HCEC 1CT (cell line): ENCODE data around the gene NCDN.

ENCODE experiments used
- DNase-seq: peaks from one replicate; pipeline ENCODE4 v3.0.0-alpha.2; 2017

Gene NCDN

DNA sequence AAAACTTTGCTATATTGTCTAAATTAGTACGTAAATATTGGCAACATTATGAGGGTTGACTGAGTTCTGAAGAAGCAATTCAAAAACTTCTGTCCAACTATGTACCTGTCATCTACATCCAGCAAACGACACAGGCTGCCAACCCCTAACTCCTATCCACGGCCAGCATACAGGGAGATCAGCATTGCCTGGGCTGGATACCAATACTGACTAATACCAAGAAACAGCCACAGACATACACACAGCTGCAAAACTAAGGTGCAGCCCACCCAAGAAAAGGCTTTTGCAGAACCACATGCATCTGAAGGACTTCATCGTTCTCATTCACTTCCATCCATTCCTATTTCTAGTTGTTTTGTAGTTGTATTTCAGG is 2.4 kb upstream of the NCDN start:
- peak; percentile 20 for DNase-seq

DNA sequence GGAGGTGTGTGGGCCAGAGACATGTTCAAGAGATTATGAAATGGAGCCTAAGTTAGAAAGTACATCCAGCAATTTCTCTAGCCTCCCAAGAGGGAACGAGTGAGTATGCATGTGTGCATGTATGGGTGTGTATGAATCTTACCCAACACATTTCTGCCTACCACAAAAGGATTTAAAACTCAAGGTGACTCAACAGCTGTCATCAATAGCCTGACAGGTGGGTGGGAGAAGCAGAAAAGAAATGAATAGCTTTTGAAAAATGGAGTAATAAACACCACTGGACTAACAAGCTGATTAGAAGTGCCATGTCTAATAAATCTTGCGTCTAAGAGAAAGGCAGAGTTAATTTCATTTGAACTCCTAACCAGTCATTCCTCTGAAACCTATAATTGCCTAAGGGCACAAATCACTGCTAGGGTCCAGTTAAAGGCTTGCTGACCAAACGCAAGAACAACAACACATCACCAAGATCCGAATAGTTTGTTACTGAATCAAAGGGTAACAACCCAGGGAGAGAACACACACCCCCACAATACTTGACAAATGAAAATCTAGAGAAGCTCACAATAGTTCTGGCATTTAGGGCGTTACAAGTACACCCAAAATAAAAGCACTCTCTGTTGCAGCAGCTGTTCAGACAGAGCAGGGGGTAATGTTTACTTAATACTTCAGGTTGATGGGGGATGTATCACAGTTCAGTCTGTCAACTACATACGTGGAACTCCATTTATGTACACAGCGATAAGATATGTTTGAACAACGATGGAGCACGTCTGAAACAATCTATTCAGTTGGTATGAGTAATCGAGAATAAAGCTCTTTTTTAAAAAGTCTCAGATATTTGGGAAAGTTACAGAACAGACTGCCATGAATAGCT is 1.8 kb upstream of the NCDN start:
- DNase-seq, result peak; percentile 82

DNA sequence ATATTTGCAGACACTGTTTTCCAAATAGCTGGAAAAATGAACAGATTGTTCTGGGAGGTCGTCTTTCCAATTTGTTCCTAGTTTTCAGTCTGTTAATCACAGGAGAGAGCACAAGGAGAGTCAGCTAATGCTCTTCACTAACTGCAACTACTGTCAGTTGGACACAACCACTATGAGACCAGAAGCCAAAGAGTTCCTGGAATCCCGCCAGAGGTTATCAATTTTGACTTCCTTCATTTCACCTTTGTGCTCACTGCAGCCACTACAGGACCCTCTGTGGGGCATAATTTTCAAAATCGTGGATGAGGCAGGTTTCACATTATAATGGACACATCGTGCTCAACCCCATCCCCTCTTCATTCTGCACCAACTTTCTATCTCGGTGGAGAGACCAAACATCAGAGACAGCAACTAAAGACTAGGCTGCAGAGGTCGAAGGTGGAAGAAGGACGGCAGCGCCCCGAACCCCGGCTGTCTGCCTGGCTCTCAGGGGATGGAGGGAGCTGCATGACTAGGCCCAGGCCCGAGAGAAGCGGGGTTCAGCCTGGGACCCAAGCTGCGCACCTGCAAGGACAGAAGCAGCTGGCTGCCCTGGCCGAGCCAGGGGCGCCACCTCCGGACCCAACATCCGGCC is 998 bp upstream of the NCDN start:
- DNase-seq, result no peak

DNA sequence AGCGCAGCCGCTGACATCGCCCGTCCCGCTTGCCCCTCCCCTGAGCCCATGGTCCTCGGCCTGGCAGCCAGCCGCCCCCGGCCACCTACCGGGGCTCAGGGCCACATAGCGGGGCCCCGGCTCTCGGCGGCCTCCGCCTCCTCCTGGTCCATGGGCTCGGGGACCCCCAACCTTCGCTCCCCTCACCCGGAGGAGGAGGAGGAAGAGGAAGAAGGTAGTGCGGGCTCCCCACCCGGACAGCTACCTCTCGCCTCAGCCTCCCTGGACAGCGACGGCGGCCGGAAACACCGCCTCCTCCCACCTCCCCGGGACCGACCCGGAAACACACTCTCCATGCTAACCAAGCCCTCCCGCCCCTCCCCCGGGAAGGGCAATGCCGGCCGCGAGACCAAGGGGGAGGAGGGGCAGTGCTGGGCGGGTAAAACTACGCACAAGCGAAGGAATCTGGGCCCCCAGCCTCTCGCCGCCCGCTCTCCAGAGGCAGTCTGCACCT is 435 bp upstream of the NCDN start, which contains the start of gene KIAA0319L:
Gene KIAA0319L, minus strand, starts transcription at position 286 of the 493 bp plus-strand sequence. CDS start 2,912 bp downstream, outside the sequence.
- DNase-seq, result peak; percentile 80

DNA sequence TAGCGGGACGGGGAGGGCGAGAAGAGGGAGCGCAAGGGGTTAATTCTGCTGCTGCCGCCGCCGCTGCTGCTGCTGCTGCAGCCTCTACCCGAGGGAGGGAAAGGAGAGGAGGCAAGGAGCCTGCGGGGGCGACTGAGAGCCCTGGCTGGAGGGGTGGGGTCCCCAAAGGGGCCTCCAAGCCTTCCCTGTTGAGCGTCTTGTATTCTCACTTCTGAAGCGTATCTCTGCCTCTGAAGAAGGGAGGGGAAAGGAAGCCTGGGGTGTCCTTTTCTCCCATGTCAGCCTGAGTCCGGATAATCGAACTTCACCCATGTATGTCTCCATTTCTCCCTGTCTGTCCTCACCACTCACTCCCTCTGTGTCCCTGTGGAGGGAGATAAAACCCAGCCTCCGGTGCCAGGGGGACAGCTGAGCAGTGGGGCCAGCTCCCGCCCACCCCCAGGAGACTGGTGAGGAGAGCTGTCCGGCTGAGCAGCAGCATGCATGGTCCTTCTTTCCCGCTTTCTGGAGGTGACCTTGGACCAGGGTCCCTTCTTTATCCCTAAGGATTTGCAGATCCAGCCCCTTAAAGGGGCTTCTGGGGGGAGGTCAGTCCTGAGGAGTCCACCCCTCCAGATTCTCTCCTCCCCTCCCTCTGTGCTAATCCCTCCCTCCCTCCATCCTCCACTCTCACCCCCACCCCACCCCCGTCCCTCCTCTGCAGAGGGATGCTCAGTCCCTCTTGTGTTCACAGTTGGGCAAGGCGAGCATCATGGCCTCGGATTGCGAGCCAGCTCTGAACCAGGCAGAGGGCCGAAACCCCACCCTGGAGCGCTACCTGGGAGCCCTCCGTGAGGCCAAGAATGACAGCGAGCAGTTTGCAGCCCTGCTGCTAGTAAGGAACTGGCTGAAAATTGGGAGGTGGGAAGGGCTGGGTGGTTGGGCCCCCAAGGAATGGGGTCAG is 1.0 kb downstream of the NCDN start:
- DNase-seq, result no peak

DNA sequence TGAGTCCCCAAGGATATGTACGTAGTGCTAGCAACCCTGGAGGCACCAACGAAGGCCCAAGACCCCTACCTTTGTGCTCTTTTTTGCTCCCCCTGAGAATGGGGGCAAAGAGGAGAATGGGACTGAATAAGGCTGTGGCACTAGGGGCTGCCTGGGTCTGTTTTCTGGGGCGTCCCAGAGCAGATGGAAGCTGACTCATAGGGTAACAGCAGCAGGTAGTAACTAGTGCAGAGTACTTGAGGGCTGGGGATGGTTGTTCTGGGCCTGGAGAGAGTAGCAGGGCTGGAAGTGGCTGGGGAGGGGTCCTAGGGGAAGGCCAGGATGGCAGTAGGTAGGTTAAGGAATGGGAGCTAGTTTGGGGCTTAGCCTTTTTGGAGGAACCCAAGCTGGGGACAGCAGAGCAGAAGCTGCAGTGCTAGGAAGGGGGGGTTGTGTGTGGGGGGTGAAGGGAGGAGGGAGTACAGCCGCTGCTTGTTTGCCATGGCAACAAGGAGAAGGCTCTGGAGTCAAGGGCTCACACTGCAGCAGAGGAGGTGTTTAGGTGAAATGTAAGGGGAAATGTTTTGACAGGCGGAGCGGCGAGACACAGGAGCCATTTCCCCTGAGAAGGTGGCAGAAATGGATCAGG is 1.8 kb downstream of the NCDN start:
- no peak for DNase-seq

DNA sequence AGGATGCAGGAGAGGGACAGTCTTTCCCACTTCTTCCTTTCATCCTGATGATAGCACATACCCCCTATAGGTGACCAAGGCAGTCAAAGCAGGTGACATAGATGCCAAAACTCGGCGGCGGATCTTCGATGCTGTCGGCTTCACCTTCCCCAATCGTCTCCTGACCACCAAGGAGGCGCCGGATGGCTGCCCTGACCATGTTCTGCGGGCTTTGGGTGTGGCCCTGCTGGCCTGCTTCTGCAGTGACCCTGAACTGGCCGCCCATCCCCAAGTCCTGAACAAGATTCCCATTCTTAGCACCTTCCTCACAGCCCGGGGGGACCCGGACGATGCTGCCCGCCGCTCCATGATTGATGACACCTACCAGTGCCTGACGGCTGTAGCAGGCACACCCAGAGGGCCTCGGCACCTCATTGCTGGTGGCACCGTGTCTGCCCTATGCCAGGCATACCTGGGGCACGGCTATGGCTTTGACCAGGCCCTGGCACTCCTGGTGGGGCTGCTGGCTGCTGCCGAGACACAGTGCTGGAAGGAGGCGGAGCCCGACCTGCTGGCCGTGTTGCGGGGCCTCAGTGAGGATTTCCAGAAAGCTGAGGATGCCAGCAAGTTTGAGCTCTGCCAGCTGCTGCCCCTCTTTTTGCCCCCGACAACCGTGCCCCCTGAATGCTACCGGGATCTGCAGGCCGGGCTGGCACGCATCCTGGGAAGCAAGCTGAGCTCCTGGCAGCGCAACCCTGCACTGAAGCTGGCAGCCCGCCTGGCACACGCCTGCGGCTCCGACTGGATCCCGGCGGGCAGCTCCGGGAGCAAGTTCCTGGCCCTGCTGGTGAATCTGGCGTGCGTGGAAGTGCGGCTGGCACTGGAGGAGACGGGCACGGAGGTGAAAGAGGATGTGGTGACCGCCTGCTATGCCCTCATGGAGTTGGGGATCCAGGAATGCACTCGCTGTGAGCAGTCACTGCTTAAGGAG is 2.9 kb downstream of the NCDN start:
- no peak for DNase-seq

DNA sequence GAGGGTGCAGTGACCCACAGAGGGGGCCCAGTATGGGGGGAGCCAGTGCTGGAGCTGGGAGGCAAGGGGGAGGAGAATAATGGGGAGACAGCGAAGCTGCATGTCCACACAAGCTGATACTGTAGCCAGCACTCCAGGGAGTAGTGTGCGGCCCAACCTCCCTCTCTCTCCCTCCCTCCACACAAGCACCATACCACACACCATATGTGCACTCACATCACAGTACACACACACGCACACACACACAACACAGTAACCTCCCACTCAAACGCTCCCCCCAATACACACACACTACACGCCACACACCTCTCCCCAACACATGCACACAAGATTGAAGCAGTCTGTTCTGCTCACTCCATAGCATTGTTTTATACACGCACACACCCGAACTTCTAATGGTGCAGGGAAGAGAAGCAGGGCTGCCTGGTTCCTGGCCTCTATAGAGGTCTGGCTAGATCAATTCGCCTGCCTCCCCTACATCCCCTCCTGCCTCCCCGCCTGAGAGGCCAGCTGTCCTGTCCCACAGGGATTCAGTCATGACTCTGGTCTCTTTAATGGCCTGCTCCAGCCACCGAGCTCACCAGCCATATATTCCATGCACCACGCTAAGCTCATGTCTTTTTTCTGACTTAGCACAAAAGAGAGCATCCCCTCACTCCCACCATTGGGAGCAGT is 3.8 kb downstream of the NCDN start:
- no peak for DNase-seq

DNA sequence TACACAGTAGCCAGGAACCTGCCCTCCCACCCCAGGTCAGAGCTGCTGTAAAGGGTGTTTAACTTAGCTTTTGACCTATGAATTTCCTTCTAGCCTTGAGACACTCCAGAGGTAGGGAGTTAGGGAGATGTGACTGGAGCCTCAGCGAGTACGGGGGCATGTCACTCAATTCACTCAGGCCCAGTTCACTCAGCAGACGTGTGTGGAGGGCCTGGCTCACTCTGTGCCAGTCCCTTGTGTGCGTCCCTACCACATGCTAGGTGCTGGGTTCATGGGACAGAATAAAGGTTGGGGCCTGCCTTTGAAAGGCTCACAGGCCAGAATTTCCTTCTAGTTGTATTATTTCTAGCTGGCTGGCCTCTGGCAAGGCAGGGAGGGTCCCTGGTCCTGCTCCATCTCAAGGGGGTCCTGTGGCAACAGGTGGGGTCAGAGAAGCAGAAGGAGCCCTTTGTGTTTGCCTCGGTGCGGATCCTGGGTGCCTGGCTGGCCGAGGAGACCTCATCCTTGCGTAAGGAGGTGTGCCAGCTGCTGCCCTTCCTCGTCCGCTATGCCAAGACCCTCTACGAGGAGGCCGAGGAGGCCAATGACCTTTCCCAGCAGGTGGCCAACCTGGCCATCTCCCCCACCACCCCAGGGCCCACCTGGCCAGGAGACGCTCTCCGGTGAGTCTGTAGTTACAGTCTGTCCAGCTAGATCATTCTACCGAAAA is 4.5 kb downstream of the NCDN start:
- no peak for DNase-seq

DNA sequence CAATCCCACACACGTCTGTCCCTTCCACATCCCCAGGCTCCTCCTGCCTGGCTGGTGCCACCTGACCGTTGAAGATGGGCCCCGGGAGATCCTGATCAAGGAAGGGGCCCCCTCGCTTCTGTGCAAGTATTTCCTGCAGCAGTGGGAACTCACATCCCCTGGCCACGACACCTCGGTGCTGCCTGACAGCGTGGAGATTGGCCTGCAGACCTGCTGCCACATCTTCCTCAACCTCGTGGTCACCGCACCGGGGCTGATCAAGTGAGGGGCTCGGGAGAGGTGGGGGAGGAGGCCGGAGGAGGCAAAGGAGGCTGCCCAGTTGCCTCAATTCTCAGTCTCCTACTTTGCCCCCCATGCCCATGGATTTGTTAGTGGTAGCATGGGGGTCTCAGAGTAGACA is 5.6 kb downstream of the NCDN start:
- DNase-seq, result no peak

DNA sequence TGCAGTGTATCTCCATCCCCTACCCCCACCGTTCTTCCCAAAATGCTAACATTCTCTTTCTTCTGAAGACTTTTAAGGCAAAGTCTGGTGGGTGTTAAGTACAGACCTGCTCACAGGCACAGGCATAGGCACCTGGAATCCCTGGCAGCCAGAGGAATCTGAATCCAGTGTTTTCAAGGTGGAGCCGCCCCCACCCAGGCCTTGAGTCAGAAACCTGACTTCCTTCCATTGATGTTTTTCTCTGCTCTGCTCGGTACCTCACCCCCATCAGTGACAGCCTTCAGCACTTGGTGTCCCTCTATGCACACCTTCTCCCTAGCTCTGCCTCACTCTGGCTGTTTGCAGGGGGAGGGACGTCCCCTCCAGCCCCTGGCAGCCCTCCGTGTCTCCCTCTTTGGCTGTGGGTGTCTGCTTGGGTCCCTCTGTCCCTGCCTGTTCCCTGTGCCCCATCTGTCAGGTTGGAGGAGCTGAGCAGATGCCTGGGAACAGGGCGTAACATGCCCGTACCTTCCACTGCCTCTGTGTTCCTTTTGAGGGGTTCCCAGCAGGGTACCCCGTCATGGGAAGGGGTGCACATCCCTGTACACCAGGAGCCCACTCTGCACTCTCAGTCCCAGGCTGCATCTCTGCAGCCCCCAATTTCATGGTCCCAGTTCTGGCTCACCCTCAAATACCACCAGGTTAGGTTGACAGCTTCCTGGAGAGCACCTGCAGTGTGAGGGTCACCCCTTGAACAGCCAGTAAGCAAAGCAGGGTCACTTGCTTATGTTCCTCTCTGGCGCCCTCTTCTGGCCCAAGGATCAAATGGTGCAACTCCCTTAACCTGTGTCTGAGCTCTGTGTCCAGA is 6.7 kb downstream of the NCDN start:
- DNase-seq, result peak; percentile 61

DNA sequence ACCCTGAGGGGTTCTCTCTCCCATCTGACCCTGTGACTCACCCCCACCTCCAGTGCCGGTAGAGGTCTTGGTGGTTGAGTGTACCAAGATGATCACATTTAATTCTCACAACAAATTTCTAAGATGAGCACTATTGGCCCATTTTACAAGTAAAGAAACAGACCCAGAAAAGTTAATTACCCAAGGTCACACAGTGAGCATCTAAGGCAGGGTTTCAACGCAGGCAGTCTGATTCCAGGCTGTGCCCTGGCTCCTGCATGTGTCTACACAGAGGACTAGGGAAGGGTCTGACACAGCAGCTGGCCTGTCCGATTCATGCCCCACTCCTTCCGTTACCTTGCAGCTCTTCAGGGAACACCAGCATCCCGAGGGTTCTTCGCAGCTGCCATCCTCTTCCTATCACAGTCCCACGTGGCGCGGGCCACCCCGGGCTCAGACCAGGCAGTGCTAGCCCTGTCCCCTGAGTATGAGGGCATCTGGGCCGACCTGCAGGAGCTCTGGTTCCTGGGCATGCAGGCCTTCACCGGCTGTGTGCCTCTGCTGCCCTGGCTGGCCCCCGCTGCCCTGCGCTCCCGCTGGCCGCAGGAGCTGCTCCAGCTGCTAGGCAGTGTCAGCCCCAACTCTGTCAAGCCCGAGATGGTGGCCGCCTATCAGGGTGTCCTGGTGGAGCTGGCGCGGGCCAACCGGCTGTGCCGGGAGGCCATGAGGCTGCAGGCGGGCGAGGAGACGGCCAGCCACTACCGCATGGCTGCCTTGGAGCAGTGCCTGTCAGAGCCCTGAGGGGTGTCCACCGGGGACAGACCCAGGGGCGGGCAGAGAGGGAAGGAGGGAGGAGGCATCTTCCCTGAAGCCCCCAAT is 7.5 kb downstream of the NCDN start:
- no peak for DNase-seq

DNA sequence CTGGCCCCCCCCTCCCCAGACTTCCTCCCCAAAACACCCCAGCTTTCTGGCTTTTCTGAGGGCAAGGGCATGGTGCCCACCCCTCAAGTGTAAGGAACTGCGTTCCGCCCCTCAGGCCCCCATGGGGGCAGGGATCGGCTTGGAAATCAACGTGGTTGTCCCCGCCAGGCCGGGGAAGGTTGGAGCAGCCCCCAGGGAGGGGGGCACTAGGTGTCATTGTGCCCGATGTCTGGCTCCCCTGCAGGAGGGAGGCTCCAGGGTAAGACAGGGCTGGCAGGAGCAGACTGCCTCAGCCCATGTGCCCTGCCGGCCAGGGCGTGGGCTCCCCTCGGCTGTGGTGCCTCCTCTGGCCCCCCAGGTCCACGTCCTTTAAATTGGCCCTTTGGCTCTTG is 8.1 kb downstream of the NCDN start:
- DNase-seq, result no peak

DNA sequence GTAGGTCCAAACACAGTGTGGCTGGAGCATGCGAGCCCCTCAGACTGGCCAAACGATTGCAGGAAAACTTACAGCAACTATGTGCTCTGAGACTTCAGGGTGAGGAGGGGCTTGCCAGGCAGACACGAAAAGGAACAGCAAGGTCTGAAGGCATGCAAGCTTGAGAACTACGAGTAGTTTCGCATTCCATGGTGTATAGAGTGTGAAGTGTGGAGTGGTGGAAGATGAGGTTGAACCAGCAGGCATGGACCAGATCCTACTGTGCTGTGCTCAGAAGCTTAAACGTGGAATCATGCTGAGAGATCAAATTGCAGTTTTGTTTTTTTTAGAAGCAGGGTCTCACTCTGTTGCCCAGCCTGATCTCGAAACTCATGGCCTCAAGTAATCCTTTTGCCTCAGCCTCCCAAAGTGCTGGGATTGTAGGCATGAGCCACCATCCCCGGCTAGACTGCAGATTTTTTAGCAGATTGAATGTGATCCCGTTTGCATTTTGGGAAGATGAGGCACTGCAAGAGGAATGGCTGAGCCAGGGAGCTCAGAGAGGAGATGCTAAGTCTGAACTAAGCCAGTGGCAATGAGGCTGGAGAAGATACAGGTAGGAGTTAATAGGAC is 10.5 kb downstream of the NCDN start:
- no peak for DNase-seq

DNA sequence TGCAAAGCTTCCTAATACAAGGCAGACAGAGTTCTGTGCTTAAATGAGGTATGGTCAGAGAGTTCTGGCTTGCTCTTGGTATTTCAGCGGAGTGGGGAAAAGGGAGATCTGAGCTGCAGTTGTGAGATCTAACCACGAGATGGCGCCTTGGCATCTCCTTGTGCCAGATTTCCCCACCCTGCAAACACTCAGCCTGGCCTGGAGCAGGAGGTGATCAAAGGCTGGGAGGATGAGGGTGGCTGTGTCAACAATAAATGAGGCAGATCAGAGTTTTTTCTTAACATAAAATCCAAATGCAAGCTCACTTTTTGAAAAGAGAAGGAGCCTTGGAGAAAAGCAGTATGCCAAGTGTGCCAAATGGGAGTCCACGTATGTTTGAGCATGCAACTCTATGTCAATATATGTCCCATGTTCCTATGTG is 11.4 kb downstream of the NCDN start:
- peak; percentile 45 for DNase-seq

DNA sequence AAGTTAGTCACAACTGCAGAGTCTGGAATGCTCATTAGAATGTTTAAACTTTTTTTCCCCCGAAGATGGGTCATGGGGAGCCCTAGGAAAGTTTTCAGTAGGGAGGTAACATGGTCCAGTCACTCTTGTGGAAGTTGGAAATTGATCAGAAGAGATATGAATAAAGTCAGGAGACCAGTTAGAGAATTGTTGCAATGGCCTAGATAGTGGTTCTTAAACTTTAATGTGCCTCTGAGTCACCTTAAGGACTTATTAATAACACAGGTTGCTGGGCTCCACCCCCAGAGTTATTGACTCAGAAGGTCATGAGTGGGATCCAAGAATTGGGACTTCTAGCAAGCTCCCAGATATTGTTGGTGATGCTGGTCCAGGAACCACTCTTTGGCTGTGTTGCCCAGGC is 12.3 kb downstream of the NCDN start:
- DNase-seq, result peak; percentile 47

DNA sequence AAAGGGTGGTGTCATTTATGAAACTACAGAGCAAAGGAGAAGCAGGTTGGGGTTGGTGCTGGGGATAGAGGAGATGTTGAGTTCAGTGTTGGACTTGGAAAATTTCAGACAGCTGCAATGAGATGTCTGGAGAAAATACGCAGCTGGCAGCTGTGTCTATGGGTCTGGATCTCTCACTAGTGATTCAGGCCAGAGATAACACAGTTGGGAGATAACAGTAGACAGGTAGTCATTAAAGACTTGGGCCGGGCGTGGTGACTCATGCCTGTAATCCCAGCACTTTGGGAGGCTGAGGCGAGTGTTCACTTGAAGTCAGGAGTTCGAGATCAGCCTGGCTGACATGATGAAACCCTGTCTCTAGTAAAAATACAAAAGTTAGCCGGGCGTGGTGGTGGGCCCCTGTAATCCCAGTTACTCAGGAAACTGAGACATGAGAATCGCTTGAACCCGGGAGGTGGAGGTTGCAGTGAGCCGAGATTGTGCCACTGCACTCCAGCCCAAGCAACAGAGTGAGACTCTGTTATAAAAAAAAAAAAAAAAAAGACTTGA is 13.1 kb downstream of the NCDN start:
- no peak for DNase-seq
